HepG2 (cell line): ENCODE data around the gene HS6ST1. TPM values are rescaled to one million over a fixed set of nuclear protein-coding genes. Genes with fewer than 3 reads are reported as not detected.

Experiments used
- ADNP ChIP-seq: sonication (generic); formaldehyde crosslinking; IDR thresholded peaks from 2 replicates; pipeline ENCODE4 v1.4.0; 2020; ENCODE audit warnings: missing genetic modification reagents
- EED ChIP-seq: sonication (generic); formaldehyde crosslinking; IDR thresholded peaks from 2 replicates; pipeline ENCODE4 v1.5.0; 2020; ENCODE audit warnings: mild to moderate bottlenecking, missing genetic modification reagents
- ERF ChIP-seq: IDR thresholded peaks from 2 replicates; pipeline ENCODE4 v1.6.1; 2018; ENCODE audit warnings: missing biosample characterization, missing genetic modification reagents
- IKZF1 ChIP-seq: fragments of 450-650 bp; IDR thresholded peaks from 2 replicates; pipeline ENCODE4 v1.7.1; 2016
- JUND ChIP-seq: sonication (generic); formaldehyde crosslinking; IDR thresholded peaks from 2 replicates; pipeline ENCODE4 v1.8.0; 2022; ENCODE audit warnings: mild to moderate bottlenecking, missing genetic modification reagents
- LRRFIP1 ChIP-seq: sonication (generic); formaldehyde crosslinking; conservative IDR thresholded peaks from 2 replicates; pipeline ENCODE4 v1.4.0; 2020; ENCODE audit warnings: missing genetic modification reagents
- NR2F6 ChIP-seq, 2 experiments: IDR thresholded peaks; 2 replicates each; pipeline ENCODE4 v1.6.1; 2016; ENCODE audit warnings: antibody characterized with exemption in 1 of 2, mild to moderate bottlenecking in 1 of 2
- PLSCR1 ChIP-seq: sonication (generic); formaldehyde crosslinking; IDR thresholded peaks from 2 replicates; pipeline ENCODE4 v1.5.0; 2020; ENCODE audit warnings: missing genetic modification reagents, mild to moderate bottlenecking, borderline replicate concordance
- REXO4 ChIP-seq: sonication (generic); formaldehyde crosslinking; IDR thresholded peaks from 2 replicates; pipeline ENCODE4 v1.8.0; 2022; ENCODE audit warnings: missing genetic modification reagents, mild to moderate bottlenecking, borderline replicate concordance
- RNF219 ChIP-seq: sonication (generic); formaldehyde crosslinking; IDR thresholded peaks from 2 replicates; pipeline ENCODE4 v1.5.0; 2020; ENCODE audit warnings: mild to moderate bottlenecking, missing genetic modification reagents
- SAFB2 ChIP-seq: sonication (generic); formaldehyde crosslinking; IDR thresholded peaks from 2 replicates; pipeline ENCODE4 v1.5.1; 2020; ENCODE audit warnings: missing genetic modification reagents, low read depth, mild to moderate bottlenecking, borderline replicate concordance
- SMARCC2 ChIP-seq: fragments of 450-650 bp; IDR thresholded peaks from 2 replicates; pipeline ENCODE4 v1.6.1; 2017; ENCODE audit warnings: antibody characterized with exemption, mild to moderate bottlenecking
- ZBTB3 ChIP-seq: sonication (generic); formaldehyde crosslinking; IDR thresholded peaks from 2 replicates; pipeline ENCODE4 v1.4.0; 2020; ENCODE audit warnings: low read depth, mild to moderate bottlenecking, moderate library complexity, missing genetic modification reagents, borderline replicate concordance
- ZNF609 ChIP-seq: sonication (generic); formaldehyde crosslinking; IDR thresholded peaks from 2 replicates; pipeline ENCODE4 v1.4.0; 2020; ENCODE audit warnings: mild to moderate bottlenecking, missing genetic modification reagents, borderline replicate concordance
- ZNF770 ChIP-seq: sonication (generic); formaldehyde crosslinking; IDR thresholded peaks from 2 replicates; pipeline ENCODE4 v1.5.0; 2020; ENCODE audit warnings: mild to moderate bottlenecking, missing genetic modification reagents
- polyA plus RNA-seq, 8 experiments: library from polyadenylated mRNA; depleted of rRNA in 3 of 8; stranded (reverse) in 7 of 8; unstranded in 1 of 8; fragments of >200 nt; fragmentation: Illumina TruSeq in 4 of 8; extraction: Trizol in 4 of 8; gene quantifications; 2 replicates each; pipeline versions ENCODE4 v1.2.1 to v1.2.3, GENCODE V29; 2011 to 2016; ENCODE audit warnings: low read depth in 4 of 8, missing spikeins in 1 of 8, mixed read lengths in 1 of 8; ENCODE audit not compliant: insufficient read depth in 1 of 8
- total RNA-seq, 5 experiments: library from RNA; depleted of rRNA; stranded (reverse); fragments of >200 nt; fragmentation: Illumina TruSeq; extraction: Trizol; gene quantifications; 2 replicates each; pipeline ENCODE4 v1.2.3, GENCODE V29; 2016; ENCODE audit warnings: low read depth in 1 of 5

The HS6ST1 gene
- total and polyA plus RNA-seq, 2 of the 13 experiments (the other 11 are each of a cell fraction or from before 2014, with no cell fraction given): 34.5 to 84.6 TPM

GRCh38 chr2:128317181-128317898 lies 1.3 kb downstream of the HS6ST1 start (continued):
- TF ChIP-seq RNF219 (CRISPR knock-in tag) (no peak), ZNF770 (CRISPR knock-in tag) (0 out of 2 replicates have a peak, but pooled peaks have one; percentile 26), ZNF609 (CRISPR knock-in tag) (0 out of 2 replicates have a peak, but pooled peaks have one; percentile 24), IKZF1 (no peak), PLSCR1 (no peak), SAFB2 (no peak; the same call in 1 of the 2 replicates), LRRFIP1 (CRISPR knock-in tag) (no peak), EED (CRISPR knock-in tag) (peak; percentile 28; the same call in 1 of the 2 replicates), JUND (CRISPR knock-in tag) (peak; percentile 38; the same call in 1 of the 2 replicates), SMARCC2 (no peak), REXO4 (no peak; the same call in 1 of the 2 replicates), ADNP (CRISPR knock-in tag) (no peak), NR2F6 (IDR thresholded peaks at IDR 0.05) (no peak; the same call in 1 of the 2 replicates), NR2F6 (CRISPR knock-in tag; IDR thresholded peaks at IDR 0.05) (peak; percentile 37; the same call in 1 of the 2 replicates), ERF (CRISPR knock-in tag) (peak; percentile 38; the same call in 1 of the 2 replicates), ZBTB3 (peak; percentile 60; the same call in 1 of the 2 replicates)
